Smooth muscle cell (in vitro differentiated cells): ENCODE results near the gene ERCC3. TPM values are rescaled to one million over a fixed set of nuclear protein-coding genes. Genes with fewer than 3 reads are reported as not detected.

ENCODE experiments used
- DNase-seq: peaks from one replicate; lab custom pipeline; 2025; ENCODE audit not compliant: unreplicated experiment; lab: John Stamatoyannopoulos, UW
- H2AFZ ChIP-seq: fragments of 200-600 bp; sonication (generic); 2 replicates; pipeline ENCODE4 v1.6.0; 2016; ENCODE audit warnings: antibody characterized with exemption, low read depth, mild to moderate bottlenecking
- H3F3A ChIP-seq: fragments of 200-600 bp; sonication (generic); 2 replicates; pipeline ENCODE4 v1.6.0; 2017; ENCODE audit warnings: antibody characterized with exemption, low read depth
- H3K27ac ChIP-seq: fragments of 200-600 bp; sonication (generic); 2 replicates; pipeline ENCODE4 v1.5.1; 2016; ENCODE audit warnings: low read depth, mild to moderate bottlenecking
- H3K27me3 ChIP-seq: fragments of 200-600 bp; sonication (generic); 2 replicates; pipeline ENCODE4 v1.6.1; 2016; ENCODE audit warnings: low read depth, mild to moderate bottlenecking
- H3K36me3 ChIP-seq: fragments of 200-600 bp; sonication (generic); 2 replicates; pipeline ENCODE4 v1.5.1; 2016; ENCODE audit warnings: low read depth
- H3K4me1 ChIP-seq: fragments of 200-600 bp; sonication (generic); 2 replicates; pipeline ENCODE4 v1.5.1; 2016; ENCODE audit warnings: low read depth
- H3K4me2 ChIP-seq: fragments of 200-600 bp; sonication (generic); 2 replicates; pipeline ENCODE4 v1.6.0; 2016; ENCODE audit warnings: mild to moderate bottlenecking
- H3K4me3 ChIP-seq: fragments of 200-600 bp; sonication (generic); 2 replicates; pipeline ENCODE4 v1.5.1; 2016; ENCODE audit warnings: mild to moderate bottlenecking
- H3K79me2 ChIP-seq: fragments of 200-600 bp; sonication (generic); 2 replicates; pipeline ENCODE4 v1.6.0; 2016; ENCODE audit warnings: low read depth, mild to moderate bottlenecking
- H3K9ac ChIP-seq: fragments of 200-600 bp; sonication (generic); 2 replicates; pipeline ENCODE4 v1.6.0; 2016; ENCODE audit warnings: low read depth
- H3K9me3 ChIP-seq: fragments of 200-600 bp; sonication (generic); replicated peaks from 2 replicates; pipeline ENCODE4 v1.5.1; 2016; ENCODE audit warnings: low read depth
- H4K20me1 ChIP-seq: fragments of 200-600 bp; sonication (generic); 2 replicates; pipeline ENCODE4 v1.6.0; 2016; ENCODE audit warnings: low read depth
- CTCF ChIP-seq: fragments of 200-600 bp; sonication (generic); IDR thresholded peaks from 2 replicates; pipeline ENCODE4 v1.5.1; 2017; ENCODE audit warnings: borderline replicate concordance, mild to moderate bottlenecking, antibody characterized with exemption; ENCODE audit not compliant: insufficient read depth, poor library complexity, severe bottlenecking
- WGBS: methylation state at CpG from one replicate; pipeline ENCODE4 v1.1.7; 2016; ENCODE audit warnings: low lambda C conversion rate; 5-methylcytosine and 5-hydroxymethylcytosine counted together
- polyA plus RNA-seq: library from polyadenylated mRNA; unstranded; fragments of >200 nt; fragmentation: Nextera tagmentation; extraction: Ambion mirVana; gene quantifications from 2 replicates; pipeline ENCODE4 v1.2.1, GENCODE V29; 2016
- total RNA-seq: library from RNA; depleted of rRNA; stranded (reverse); fragments of >200 nt; gene quantifications from 2 replicates; pipeline ENCODE4 v1.2.3, GENCODE V29; 2014

Gene ERCC3
- total RNA-seq (30.9 and 44.4 TPM in 2 replicates), polyA plus RNA-seq (44.3 and 49.5 TPM in 2 replicates)

- Histone ChIP-seq H3K9ac (peak within 1 kb of the TSS; percentile 75), H3K27me3 (no peaks in the 10 kb centered on the region), H3K27ac (peak within 1 kb of the TSS; percentile 87), H3K9me3 (no peaks in the 10 kb centered on the region), H3K4me1 (peaks cover 10% of the 10 kb centered on the region), H3F3A (peaks cover 3% of the 10 kb centered on the region), H2AFZ (peak within 1 kb of the TSS; percentile 85), H3K79me2 (peaks cover 13% of the 10 kb centered on the region), H4K20me1 (no peaks in the 10 kb centered on the region), H3K36me3 (no peaks in the 10 kb centered on the region), H3K4me3 (peak within 1 kb of the TSS; percentile 94), H3K4me2 (peak within 1 kb of the TSS; percentile 99)
- DNase-seq: peak; percentile 21
- TF ChIP-seq CTCF: no peak
- WGBS: 1% methylated on average over 47 of the region's 55 CpGs
Measured at GRCh38 chr2:127293748-127294562, at the start of gene ERCC3. TSS of gene ERCC3 (minus strand) at chr2:127294144. CDS start at chr2:127294081, 63 bp downstream.

GRCh38 chr2:127343277-127343676, 49.3 kb upstream of the ERCC3 start:
- Histone ChIP-seq H2AFZ (no peak overlapping the region), H4K20me1 (peaks cover 76% of the 10 kb centered on the region), H3K27ac (no peak overlapping the region), H3K9me3 (no peaks in the 10 kb centered on the region), H3K9ac (no peak overlapping the region), H3K79me2 (peaks cover 74% of the 10 kb centered on the region), H3K4me2 (no peak overlapping the region), H3K36me3 (peaks cover 4% of the 10 kb centered on the region), H3K27me3 (no peaks in the 10 kb centered on the region), H3K4me1 (no peaks in the 10 kb centered on the region), H3F3A (no peaks in the 10 kb centered on the region), H3K4me3 (no peak overlapping the region)
- no peak for TF ChIP-seq CTCF
- WGBS: 100% methylated on average over 2 of the region's 2 CpGs
- no peak for DNase-seq

GRCh38 chr2:127342101-127342500, 48.2 kb upstream of the ERCC3 start:
- 100% methylated on average over 1 of the region's 1 CpG for WGBS
- H3F3A ChIP-seq: no peaks in the 10 kb centered on the region
- no peak overlapping the region for H3K4me2 ChIP-seq
- H3K9me3 ChIP-seq: no peaks in the 10 kb centered on the region
- no peak overlapping the region for H3K27ac ChIP-seq
- H3K4me3 ChIP-seq: no peak overlapping the region
- H3K4me1 ChIP-seq: no peaks in the 10 kb centered on the region
- no peaks in the 10 kb centered on the region for H3K27me3 ChIP-seq
- no peak overlapping the region for H3K9ac ChIP-seq
- H3K36me3 ChIP-seq: peaks cover 15% of the 10 kb centered on the region
- no peak overlapping the region for H2AFZ ChIP-seq
- no peak for DNase-seq
- peaks cover 65% of the 10 kb centered on the region for H4K20me1 ChIP-seq
- no peak for TF ChIP-seq CTCF
- peaks cover 63% of the 10 kb centered on the region for H3K79me2 ChIP-seq

- TF ChIP-seq CTCF: no peak
- no peak for DNase-seq
Measured at GRCh38 chr2:127332335-127332734, 38.4 kb upstream of the ERCC3 start.

More at GRCh38 chr2:127332335-127332734, 38.4 kb upstream of the ERCC3 start:
- H3K9ac ChIP-seq: no peak overlapping the region
- H4K20me1 ChIP-seq: no peaks in the 10 kb centered on the region
- no peak overlapping the region for H3K4me2 ChIP-seq
- H3F3A ChIP-seq: no peaks in the 10 kb centered on the region
- no peak overlapping the region for H3K4me3 ChIP-seq
- H3K9me3 ChIP-seq: no peaks in the 10 kb centered on the region
- H3K27ac ChIP-seq: no peak overlapping the region
- H3K4me1 ChIP-seq: no peaks in the 10 kb centered on the region
- peaks cover 6% of the 10 kb centered on the region for H3K36me3 ChIP-seq
- peaks cover 8% of the 10 kb centered on the region for H3K79me2 ChIP-seq
- no peak overlapping the region for H2AFZ ChIP-seq
- 97% methylated on average over 1 of the region's 1 CpG for WGBS
- H3K27me3 ChIP-seq: no peaks in the 10 kb centered on the region
